ENCODE measurements around the gene FOXB1. TPM values are rescaled to one million over a fixed set of nuclear protein-coding genes. Genes with fewer than 3 reads are reported as not detected.
A peak's percentile ranks its signal among the peaks of the same experiment; 100 is the strongest.

FOXB1 gene
- total and polyA plus RNA-seq, 2 of the 13 experiments (the other 11 are each of a cell fraction or from before 2014, with no cell fraction given) = not detected

GRCh38 chr15:59998305-59998949 is 5.7 kb upstream of the FOXB1 start (continued):
- TF ChIP-seq BCLAF1 (IDR thresholded peaks at IDR 0.05) = no peak
- TF ChIP-seq KMT2A (CRISPR knock-in tag; IDR thresholded peaks at IDR 0.05) = no peak
- no peak for TF ChIP-seq SALL1 (CRISPR knock-in tag; IDR thresholded peaks at IDR 0.05)
- TF ChIP-seq, protein P1, sequence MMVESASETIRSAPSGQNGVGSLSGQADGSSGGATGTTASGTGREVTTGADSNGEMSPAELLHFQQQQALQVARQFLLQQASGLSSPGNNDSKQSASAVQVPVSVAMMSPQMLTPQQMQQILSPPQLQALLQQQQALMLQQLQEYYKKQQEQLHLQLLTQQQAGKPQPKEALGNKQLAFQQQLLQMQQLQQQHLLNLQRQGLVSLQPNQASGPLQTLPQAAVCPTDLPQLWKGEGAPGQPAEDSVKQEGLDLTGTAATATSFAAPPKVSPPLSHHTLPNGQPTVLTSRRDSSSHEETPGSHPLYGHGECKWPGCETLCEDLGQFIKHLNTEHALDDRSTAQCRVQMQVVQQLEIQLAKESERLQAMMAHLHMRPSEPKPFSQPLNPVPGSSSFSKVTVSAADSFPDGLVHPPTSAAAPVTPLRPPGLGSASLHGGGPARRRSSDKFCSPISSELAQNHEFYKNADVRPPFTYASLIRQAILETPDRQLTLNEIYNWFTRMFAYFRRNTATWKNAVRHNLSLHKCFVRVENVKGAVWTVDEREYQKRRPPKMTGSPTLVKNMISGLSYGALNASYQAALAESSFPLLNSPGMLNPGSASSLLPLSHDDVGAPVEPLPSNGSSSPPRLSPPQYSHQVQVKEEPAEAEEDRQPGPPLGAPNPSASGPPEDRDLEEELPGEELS (CRISPR knock-in tag; IDR thresholded peaks at IDR 0.05) = no peak

- no peak for FAIRE-seq
- H2AFZ ChIP-seq (ENCODE audit: low read length) = no peak overlapping the region
- DNase-seq (ENCODE audit: low spot score) = no peak
- no peaks in the 10 kb centered on the region for H4K20me1 ChIP-seq (ENCODE audit: insufficient read depth, low read length)
- no peaks in the 10 kb centered on the region for H3K79me2 ChIP-seq (ENCODE audit: insufficient read depth, low read length)
- 24% methylated on average over 6 of the region's 6 CpGs for WGBS (ENCODE audit: low lambda C conversion rate)
- no TSS peak for BruUV-seq (replicated peaks)
- no peak for TF ChIP-seq POGZ (CRISPR knock-in tag; IDR thresholded peaks at IDR 0.05)
- peak; percentile 63; the same call in 1 of the 2 replicates for TF ChIP-seq GFI1 (CRISPR knock-in tag; IDR thresholded peaks at IDR 0.05; ENCODE audit: borderline replicate concordance)
- CTCF ChIA-PET (ENCODE audit: low intra/inter-chr PET ratio, low total read pairs) = no interaction called here
- intact Hi-C loops (cut with micrococcal nuclease; ENCODE audit: unreplicated experiment) (no loop called here), in situ Hi-C loops (cut with HindIII; ENCODE audit: extremely low pct_ligation_motif_present, low pct_unique_long_range_greater_than_20kb) (no loop called here)
- no peak overlapping the region for H3K9ac ChIP-seq (ENCODE audit: insufficient read depth, low read depth, low read length)
- ATAC-seq = no peak
- no peak overlapping the region for H3K4me2 ChIP-seq (ENCODE audit: low read depth, low read length)
- POLR2A ChIA-PET = no interaction called here
- H3K4me1 ChIP-seq (ENCODE audit: insufficient read depth, low read length) = peaks cover 11% of the 10 kb centered on the region
- no peaks in the 10 kb centered on the region for H3K9me3 ChIP-seq (ENCODE audit: low read length)
- H3K4me3 ChIP-seq (replicated peaks in 1 of 3; ENCODE audit: insufficient read depth in 1 of 3, low read depth in 2 of 3, low read length in 3 of 3) = no peak overlapping the region
- H3K27me3 ChIP-seq (ENCODE audit: control insufficient read depth in 1 of 2, insufficient read depth in 2 of 2, low read length in 2 of 2) = peaks cover 21 to 97% of the 10 kb centered on the region in 2 experiments
- no peaks in the 10 kb centered on the region for H3K36me3 ChIP-seq (replicated peaks in 1 of 2; ENCODE audit: control insufficient read depth in 1 of 2, insufficient read depth in 2 of 2, low read length in 2 of 2)
- no peak overlapping the region for H3K27ac ChIP-seq (ENCODE audit: extremely low read length, insufficient read depth, low read length)
These were observed 5.0 kb upstream of the FOXB1 start for GRCh38 chr15:59998950-59999611.
